ENCODE results near the gene CDH12.
"Not testable (repeated sequence)": the region's sequence is repeated elsewhere in the genome, so short reads cannot be mapped to it uniquely, and the experiment has no call there.

The CDH12 gene

DNA sequence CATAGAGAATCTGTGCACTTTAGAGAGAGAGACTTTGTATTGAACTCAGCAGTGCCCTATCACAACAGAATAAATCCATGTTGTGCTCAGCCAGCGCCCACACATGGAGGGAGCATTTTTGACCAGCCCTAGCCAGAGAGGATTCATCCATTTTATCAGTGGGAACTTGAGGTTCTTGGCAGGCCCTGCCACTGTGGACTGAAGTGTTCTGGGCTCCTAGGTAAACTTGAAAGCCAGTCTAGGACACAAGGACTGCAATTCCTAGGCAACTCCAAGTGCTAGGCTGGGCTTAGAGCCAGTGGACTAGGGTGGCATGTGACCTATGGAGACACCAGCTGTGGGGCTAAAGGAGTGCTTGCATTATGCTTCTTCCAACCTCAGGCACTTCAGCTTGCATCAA, 523.5 kb downstream of the CDH12 start:
- no peak overlapping the region for H3K4me3 ChIP-seq
- intact Hi-C loops (cut with DNase I; ENCODE audit: low total_unique reads): no loop called here
- no peak for TF ChIP-seq CTCF (IDR thresholded peaks at IDR 0.05)
- no peak overlapping the region for H3K27ac ChIP-seq
- H3K36me3 ChIP-seq: no peaks in the 10 kb centered on the region
- no peaks in the 10 kb centered on the region for H3K27me3 ChIP-seq
- H3K4me1 ChIP-seq: no peaks in the 10 kb centered on the region
- DNase-seq: no peak
- H3K9me3 ChIP-seq: no peaks in the 10 kb centered on the region

- Histone ChIP-seq H3K4me1 (no peaks in the 10 kb centered on the region), H3K9me3 (no peaks in the 10 kb centered on the region), H3K4me3 (no peak overlapping the region), H3K27ac (no peak overlapping the region), H3K27me3 (no peaks in the 10 kb centered on the region), H3K36me3 (no peaks in the 10 kb centered on the region)
- no peak for DNase-seq
- intact Hi-C loops (cut with DNase I; ENCODE audit: low total_unique reads): no loop called here
- no peak for TF ChIP-seq CTCF (IDR thresholded peaks at IDR 0.05)
These were observed 533.3 kb downstream of the CDH12 start for GRCh38 chr5:22319798-22320197.

- intact Hi-C loops (cut with DNase I; ENCODE audit: low total_unique reads): no loop called here
- Histone ChIP-seq H3K9me3 (no peaks in the 10 kb centered on the region), H3K27me3 (no peaks in the 10 kb centered on the region), H3K4me1 (no peaks in the 10 kb centered on the region), H3K36me3 (no peaks in the 10 kb centered on the region), H3K4me3 (no peak overlapping the region), H3K27ac (no peak overlapping the region)
- no peak for DNase-seq
- TF ChIP-seq CTCF (IDR thresholded peaks at IDR 0.05): no peak
These were observed 536.9 kb downstream of the CDH12 start for GRCh38 chr5:22316294-22316693.

GRCh38 chr5:22315052-22315451, 538.1 kb downstream of the CDH12 start:
- H3K4me3 ChIP-seq: not testable (repeated sequence)

GRCh38 chr5:22314548-22314947, 538.6 kb downstream of the CDH12 start:
- H3K27me3 ChIP-seq: no peaks in the 10 kb centered on the region
- DNase-seq: no peak
- no peaks in the 10 kb centered on the region for H3K9me3 ChIP-seq
- TF ChIP-seq CTCF (IDR thresholded peaks at IDR 0.05): no peak
- no peaks in the 10 kb centered on the region for H3K36me3 ChIP-seq
- no peak overlapping the region for H3K4me3 ChIP-seq
- no peak overlapping the region for H3K27ac ChIP-seq
- intact Hi-C loops (cut with DNase I; ENCODE audit: low total_unique reads): no loop called here
- H3K4me1 ChIP-seq: no peaks in the 10 kb centered on the region

More at GRCh38 chr5:22315052-22315451, 538.1 kb downstream of the CDH12 start:
- H3K27me3 ChIP-seq; H3K36me3 ChIP-seq; H3K9me3 ChIP-seq; intact Hi-C loops (cut with DNase I; ENCODE audit: low total_unique reads); H3K27ac ChIP-seq; DNase-seq; H3K4me1 ChIP-seq: not testable (repeated sequence)

- Histone ChIP-seq H3K27me3 (no peaks in the 10 kb centered on the region), H3K9me3 (no peaks in the 10 kb centered on the region), H3K4me1 (no peaks in the 10 kb centered on the region), H3K4me3 (no peak overlapping the region), H3K36me3 (no peaks in the 10 kb centered on the region), H3K27ac (no peak overlapping the region)
- DNase-seq: no peak
- intact Hi-C loops (cut with DNase I; ENCODE audit: low total_unique reads): no loop called here
- TF ChIP-seq CTCF (IDR thresholded peaks at IDR 0.05): no peak
These were observed 547.1 kb downstream of the CDH12 start for GRCh38 chr5:22306011-22306410.

Data from tibial artery (tissue), 4 donors.